Measurements from ENCODE around the gene OFD1.
A peak's percentile ranks its signal among the peaks of the same experiment; 100 is the strongest.

OFD1 gene

DNA sequence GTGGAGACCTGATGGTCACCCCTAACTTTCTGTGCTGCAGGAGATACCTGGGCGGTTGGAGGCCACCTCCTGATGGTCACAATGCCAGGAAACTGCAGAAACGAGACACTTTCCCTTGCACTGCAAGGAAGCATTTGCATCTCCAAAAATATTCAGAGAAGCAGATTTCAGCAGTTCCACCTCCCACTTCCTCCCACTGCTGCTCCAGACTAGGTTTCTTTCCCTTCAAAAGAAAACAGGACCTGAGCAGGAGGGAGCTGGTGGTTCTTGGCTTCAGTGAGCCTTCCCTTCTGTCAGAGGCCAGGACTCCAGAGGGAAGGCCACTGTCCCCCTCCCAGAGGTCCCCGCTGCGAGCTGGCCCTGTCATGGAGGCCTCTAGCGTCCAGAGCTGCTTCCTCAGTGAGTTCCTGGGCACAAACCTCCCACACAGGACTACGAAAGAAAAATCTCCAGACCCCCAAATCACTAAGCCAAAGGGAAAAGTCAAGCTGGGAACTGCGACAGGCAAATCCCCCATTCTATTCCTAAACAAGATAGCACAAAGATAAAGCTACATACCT is 46.4 kb downstream of the OFD1 start:
- in situ Hi-C loops (cut with HindIII; ENCODE audit: low sequenced_read_pairs) = no loop called here
- no peak for DNase-seq (ENCODE audit: low read depth, low spot score)
- H3K4me3 ChIP-seq (ENCODE audit: low read depth, low read length) = no peak overlapping the region
- TF ChIP-seq CTCF (IDR thresholded peaks at IDR 0.05; ENCODE audit: low read depth, low read length) = no peak

GRCh38 chrX:13786048-13786447 is 51.5 kb downstream of the OFD1 start:
- no peak for TF ChIP-seq CTCF (IDR thresholded peaks at IDR 0.05; ENCODE audit: low read depth, low read length)
- H3K4me3 ChIP-seq (ENCODE audit: low read depth, low read length) = no peak overlapping the region

DNA sequence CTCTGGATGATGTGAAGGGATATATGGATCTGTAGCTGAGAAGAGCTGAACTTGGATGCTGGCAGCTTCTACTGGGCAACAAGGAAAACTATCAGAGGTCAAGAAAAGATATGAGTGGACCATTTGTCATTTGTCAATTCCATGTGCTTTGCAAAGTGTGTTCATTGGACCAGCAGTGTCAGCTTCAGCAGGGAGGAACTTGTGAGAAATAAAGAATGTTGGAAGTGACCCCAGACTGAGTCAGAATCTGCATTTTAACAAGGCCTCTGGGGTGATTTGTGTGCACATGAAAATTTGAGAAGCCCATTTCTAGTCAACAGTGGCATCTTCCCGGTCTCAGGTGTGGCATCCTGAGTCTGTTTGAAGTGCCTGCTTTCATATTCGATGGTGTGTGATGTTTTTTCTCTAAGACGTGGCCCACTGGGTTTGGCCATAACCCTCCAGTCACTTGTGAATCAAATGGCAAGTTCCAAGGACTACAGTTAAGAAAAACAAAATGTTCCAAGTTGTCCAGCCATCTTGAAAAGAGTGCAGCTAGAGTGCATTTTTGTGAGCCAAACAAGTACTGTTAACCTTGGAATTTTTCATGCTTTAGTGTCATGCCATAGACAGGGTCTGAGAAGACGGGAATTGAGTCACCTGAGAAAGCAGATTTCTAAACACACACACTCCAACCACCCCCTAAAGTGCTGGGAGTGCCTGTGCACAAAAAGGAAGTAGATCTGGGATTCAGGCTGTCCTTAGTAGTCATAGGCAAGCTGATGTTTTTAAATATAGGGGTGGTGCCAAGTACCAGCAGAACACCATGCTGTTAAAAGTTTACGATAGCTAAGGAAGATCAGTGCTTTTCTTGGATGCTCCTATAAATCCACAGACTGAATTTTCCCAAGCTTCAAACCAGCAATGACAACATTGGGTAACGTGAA is 55.9 kb downstream of the OFD1 start:
- in situ Hi-C loops (cut with HindIII; ENCODE audit: low sequenced_read_pairs) = no loop called here
- no peak for TF ChIP-seq CTCF (IDR thresholded peaks at IDR 0.05; ENCODE audit: low read depth, low read length)
- no peak overlapping the region for H3K4me3 ChIP-seq (ENCODE audit: low read depth, low read length)
- peak; percentile 9 for DNase-seq (ENCODE audit: low read depth, low spot score)

More at GRCh38 chrX:13786048-13786447, 51.5 kb downstream of the OFD1 start:
- no peak for DNase-seq (ENCODE audit: low read depth, low spot score)
- in situ Hi-C loops (cut with HindIII; ENCODE audit: low sequenced_read_pairs) = no loop called here

- DNase-seq (ENCODE audit: low read depth, low spot score) = no peak
- TF ChIP-seq CTCF (IDR thresholded peaks at IDR 0.05; ENCODE audit: low read depth, low read length) = no peak
- in situ Hi-C loops (cut with HindIII; ENCODE audit: low sequenced_read_pairs) = no loop called here
- H3K4me3 ChIP-seq (ENCODE audit: low read depth, low read length) = no peak overlapping the region
Observed at GRCh38 chrX:13791145-13791544, 56.6 kb downstream of the OFD1 start.

- DNase-seq (ENCODE audit: low read depth, low spot score) = peak; percentile 14
- no peak for TF ChIP-seq CTCF (IDR thresholded peaks at IDR 0.05; ENCODE audit: low read depth, low read length)
- in situ Hi-C loops (cut with HindIII; ENCODE audit: low sequenced_read_pairs) = no loop called here
- H3K4me3 ChIP-seq (ENCODE audit: low read depth, low read length) = no peak overlapping the region
Observed at GRCh38 chrX:13791559-13791958, 57.0 kb downstream of the OFD1 start.

DNA sequence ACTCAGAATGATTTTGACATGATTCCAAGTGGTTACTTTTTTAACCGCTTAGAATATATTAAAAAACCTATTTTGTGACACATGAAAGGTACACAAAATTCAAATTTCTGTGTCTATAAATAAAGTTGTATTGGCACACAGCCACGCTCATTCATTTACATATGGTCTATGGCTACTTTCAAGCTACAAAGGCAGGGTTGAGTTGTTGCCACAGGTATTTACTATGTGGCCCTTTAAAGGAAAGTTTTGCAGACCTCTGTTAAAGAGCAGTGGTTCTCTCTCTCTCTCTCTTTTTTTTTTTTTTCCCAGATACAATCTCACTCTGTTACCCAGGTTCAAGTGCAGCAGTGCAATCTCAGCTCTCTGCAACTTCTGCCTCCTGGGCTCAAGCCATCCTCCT is 59.3 kb downstream of the OFD1 start:
- no peak for TF ChIP-seq CTCF (IDR thresholded peaks at IDR 0.05; ENCODE audit: low read depth, low read length)
- H3K4me3 ChIP-seq (ENCODE audit: low read depth, low read length) = no peak overlapping the region
- DNase-seq (ENCODE audit: low read depth, low spot score) = no peak
- in situ Hi-C loops (cut with HindIII; ENCODE audit: low sequenced_read_pairs) = no loop called here

Measured in astrocyte of the spinal cord (primary cell).